ENCODE results near the gene ZNF888.

ZNF888 gene

DNA sequence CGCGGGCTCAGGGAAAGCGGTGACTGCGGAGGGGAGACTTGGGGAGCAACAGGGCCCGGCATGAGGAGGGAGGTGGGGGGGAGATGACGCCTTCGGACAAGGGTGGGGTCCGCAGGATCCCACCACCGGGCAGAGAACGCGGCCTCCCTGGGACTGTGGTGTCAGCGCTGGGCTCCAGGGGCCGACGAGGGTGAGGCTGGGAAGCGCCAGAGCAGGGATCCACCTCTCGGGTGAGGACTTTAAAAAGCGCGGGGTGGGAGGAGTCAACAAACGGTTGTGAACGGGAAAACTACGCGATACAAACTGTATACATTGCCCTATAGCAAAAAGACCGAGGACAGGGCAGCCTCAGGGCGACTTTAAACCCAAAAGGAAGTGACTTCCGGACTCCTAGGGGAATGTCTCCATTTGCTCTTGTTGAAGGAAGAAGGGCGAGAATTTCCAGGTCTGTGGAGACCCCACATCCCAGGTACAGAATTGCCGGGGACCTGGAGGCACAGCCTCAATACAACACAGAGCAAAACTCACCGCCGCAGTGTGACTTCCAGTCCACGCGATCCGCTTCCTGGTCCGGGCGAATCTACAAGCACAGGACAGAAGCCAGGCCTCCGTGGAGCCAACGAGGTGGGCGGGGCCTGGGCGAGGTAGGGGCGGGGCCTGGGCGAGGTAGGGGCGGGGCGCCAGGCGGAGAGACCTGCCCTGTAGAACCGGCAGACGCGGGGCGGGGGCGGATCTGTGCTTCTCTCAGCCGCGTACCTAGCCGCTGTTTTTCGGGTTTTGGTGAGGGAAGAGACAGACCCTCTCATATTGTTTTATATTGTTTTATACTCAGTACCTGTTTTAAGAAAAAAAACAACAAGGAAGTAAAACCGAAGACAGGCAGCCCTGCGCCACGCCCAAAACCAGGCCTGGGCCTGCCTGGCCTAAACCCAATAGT, at the start of gene ZNF888:
Gene ZNF888 (minus strand): TSS at position 588 of the 937 bp plus-strand sequence. CDS start 5,555 bp downstream, outside the sequence.
- intact Hi-C loops (cut with DNase I; ENCODE audit: low total_unique reads): no loop called here
- Histone ChIP-seq H3K27ac (peak within 1 kb of the TSS; percentile 86), H3K4me1 (peaks cover 0 to 20% (median 9%) of the 10 kb centered on the region in 4 donors), H3K9me3 (no peaks in the 10 kb centered on the region), H3K4me3 (peak within 1 kb of the TSS; percentile 70 to 78), H3K27me3 (no peaks in the 10 kb centered on the region), H3K36me3 (peaks cover 3 to 9% (median 7%) of the 10 kb centered on the region in 3 donors)
- DNase-seq: peak; percentile 86 to 95
- TF ChIP-seq, protein P1, sequence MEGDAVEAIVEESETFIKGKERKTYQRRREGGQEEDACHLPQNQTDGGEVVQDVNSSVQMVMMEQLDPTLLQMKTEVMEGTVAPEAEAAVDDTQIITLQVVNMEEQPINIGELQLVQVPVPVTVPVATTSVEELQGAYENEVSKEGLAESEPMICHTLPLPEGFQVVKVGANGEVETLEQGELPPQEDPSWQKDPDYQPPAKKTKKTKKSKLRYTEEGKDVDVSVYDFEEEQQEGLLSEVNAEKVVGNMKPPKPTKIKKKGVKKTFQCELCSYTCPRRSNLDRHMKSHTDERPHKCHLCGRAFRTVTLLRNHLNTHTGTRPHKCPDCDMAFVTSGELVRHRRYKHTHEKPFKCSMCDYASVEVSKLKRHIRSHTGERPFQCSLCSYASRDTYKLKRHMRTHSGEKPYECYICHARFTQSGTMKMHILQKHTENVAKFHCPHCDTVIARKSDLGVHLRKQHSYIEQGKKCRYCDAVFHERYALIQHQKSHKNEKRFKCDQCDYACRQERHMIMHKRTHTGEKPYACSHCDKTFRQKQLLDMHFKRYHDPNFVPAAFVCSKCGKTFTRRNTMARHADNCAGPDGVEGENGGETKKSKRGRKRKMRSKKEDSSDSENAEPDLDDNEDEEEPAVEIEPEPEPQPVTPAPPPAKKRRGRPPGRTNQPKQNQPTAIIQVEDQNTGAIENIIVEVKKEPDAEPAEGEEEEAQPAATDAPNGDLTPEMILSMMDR (IDR thresholded peaks at IDR 0.05): no peak

DNA sequence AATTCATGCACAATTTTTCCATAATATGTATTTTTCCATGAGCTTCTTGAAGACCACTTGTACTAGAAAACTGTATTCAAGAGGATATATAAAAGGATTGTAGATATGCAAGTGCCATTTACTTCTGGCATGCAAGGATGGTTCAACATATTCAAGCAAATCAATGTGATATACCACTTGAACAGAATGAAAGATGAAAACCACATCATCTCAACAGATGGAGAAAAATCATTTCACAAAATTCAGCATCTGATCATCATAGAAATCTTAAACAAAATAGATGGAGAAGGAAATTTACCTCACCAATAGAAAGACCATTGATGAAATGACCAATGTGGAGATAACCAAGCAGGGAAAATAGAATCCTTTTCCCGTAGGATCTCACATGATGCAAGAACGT, 44.5 kb upstream of the ZNF888 start:
- Histone ChIP-seq H3K4me1 (peaks cover 0 to 8% (median 4%) of the 10 kb centered on the region in 4 donors), H3K36me3 (peaks cover 27 to 36% (median 35%) of the 10 kb centered on the region in 3 donors), H3K4me3 (no peak overlapping the region), H3K27ac (no peak overlapping the region), H3K27me3 (no peaks in the 10 kb centered on the region), H3K9me3 (no peaks in the 10 kb centered on the region)
- TF ChIP-seq, protein P1 (IDR thresholded peaks at IDR 0.05): no peak
- no peak for DNase-seq
- intact Hi-C loops (cut with DNase I; ENCODE audit: low total_unique reads): no loop called here

DNA sequence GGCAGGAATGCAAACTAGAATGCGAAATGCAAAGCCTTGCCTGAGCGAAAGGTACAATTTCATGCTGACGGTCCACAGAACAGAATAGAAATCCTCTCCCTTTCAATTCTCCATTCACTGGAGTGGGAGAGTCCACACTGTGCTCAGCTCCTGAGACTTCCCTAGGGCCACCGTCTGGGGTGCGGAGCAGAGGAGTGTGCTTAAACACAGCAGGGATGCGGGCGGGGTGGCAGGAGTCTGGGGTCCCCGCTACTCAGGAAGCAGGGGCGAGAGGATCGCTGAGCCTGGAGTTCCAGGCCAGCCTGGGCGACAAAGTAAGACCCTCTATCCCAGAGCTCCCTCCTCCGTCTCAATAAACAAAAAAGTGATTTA, 40.0 kb upstream of the ZNF888 start:
- Histone ChIP-seq H3K9me3 (peaks cover 0 to 20% (median 9%) of the 10 kb centered on the region in 3 donors), H3K4me3 (peak overlapping the region; percentile 64 to 77), H3K36me3 (peaks cover 20 to 23% (median 22%) of the 10 kb centered on the region in 3 donors), H3K27ac (peak overlapping the region; percentile 80 to 84), H3K27me3 (no peaks in the 10 kb centered on the region), H3K4me1 (peaks cover 0 to 17% (median 6%) of the 10 kb centered on the region in 4 donors)
- TF ChIP-seq, protein P1 (IDR thresholded peaks at IDR 0.05): no peak
- DNase-seq: peak in 1 of 2 donors; percentile 66
- intact Hi-C loops (cut with DNase I; ENCODE audit: low total_unique reads): loop anchor here (2.0 kb wide), 1 partner anchor 20 kb away; no protein-coding TSS in a partner anchor

DNA sequence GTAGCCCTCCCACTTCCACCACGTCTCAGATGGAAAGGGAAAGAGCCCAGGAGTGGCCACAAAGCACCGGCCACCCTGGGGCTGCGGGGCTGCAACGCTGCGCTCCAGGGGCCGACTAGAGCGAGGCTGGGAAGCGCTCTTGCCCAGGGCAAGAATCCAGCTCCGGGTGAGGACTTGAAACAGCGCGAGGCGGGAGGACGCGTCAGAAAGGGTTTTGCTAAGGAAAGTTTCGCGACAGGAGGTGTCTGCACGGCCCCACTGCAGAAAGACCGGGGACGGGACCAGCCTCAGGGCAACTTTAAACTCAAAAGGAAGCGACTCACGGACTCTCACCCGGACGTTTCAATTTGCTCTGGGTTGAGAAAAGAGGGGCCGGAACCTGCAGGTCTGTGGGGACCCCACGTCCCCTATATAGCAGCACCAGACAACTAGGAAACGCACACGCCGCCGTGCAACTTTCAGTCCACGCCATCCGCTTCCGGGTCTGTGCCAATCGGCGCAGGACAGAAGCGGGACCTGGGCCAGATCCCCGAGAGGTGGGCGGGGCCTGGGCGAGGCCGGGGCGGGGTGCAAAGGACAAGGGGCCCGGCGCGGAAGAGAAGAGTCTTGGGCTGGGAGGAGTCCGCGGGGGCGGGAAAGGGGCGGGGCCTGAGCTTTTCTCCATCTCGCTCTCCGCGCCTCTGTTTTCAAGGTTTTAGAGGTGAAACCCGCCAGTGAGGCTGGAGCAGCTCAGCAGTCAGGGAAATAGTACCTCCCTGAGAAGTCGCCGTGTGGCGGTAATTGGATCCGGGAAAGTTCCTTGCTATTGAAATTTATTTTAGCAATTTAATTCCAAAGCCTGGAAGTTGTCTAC, 39.4 kb upstream of the ZNF888 start, which contains the start of gene ZNF816:
Gene ZNF816 (minus strand): TSS at position 488 of the 853 bp plus-strand sequence. CDS start 6,792 bp downstream, outside the sequence.
- H3K9me3 ChIP-seq: peaks cover 0 to 26% (median 15%) of the 10 kb centered on the region in 3 donors
- peak; percentile 98 to 99 for DNase-seq
- peaks cover 26 to 29% (median 27%) of the 10 kb centered on the region in 3 donors for H3K36me3 ChIP-seq
- peak within 1 kb of the TSS; percentile 80 to 84 for H3K27ac ChIP-seq
- TF ChIP-seq, protein P1 (IDR thresholded peaks at IDR 0.05): no peak
- H3K4me3 ChIP-seq: peak within 1 kb of the TSS; percentile 64 to 77
- intact Hi-C loops (cut with DNase I; ENCODE audit: low total_unique reads): loop anchor here (2.0 kb wide), 1 partner anchor 20 kb away; no protein-coding TSS in a partner anchor
- H3K4me1 ChIP-seq: peaks cover 0 to 17% (median 6%) of the 10 kb centered on the region in 4 donors
- no peaks in the 10 kb centered on the region for H3K27me3 ChIP-seq

DNA sequence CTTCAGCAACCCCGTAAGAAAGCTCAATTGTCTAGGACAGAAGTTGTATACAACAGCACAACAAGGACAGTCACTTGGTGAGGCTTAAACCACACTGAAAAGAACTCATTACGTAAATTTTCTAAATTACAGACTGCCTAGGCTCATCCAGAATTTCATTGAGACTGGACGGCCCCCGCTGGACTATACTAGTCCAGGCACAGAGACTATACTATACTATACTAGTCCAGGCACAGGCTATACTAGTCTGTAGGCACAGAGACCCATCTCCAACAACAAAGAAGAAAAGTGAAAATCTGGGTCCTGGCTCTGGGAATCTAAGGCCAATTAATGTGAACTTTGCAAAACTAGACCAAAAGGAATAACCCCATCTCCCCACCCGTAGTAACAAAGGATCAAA, 38.8 kb upstream of the ZNF888 start:
- peaks cover 0 to 17% (median 6%) of the 10 kb centered on the region in 4 donors for H3K4me1 ChIP-seq
- H3K36me3 ChIP-seq: peaks cover 28 to 35% (median 33%) of the 10 kb centered on the region in 3 donors
- peak overlapping the region; percentile 80 to 84 for H3K27ac ChIP-seq
- TF ChIP-seq, protein P1 (IDR thresholded peaks at IDR 0.05): no peak
- intact Hi-C loops (cut with DNase I; ENCODE audit: low total_unique reads): loop anchor here (2.0 kb wide), 1 partner anchor 19 kb away; no protein-coding TSS in a partner anchor
- peak overlapping the region; percentile 64 to 77 for H3K4me3 ChIP-seq
- DNase-seq: no peak
- peaks cover 0 to 33% (median 21%) of the 10 kb centered on the region in 3 donors for H3K9me3 ChIP-seq
- H3K27me3 ChIP-seq: no peaks in the 10 kb centered on the region
